OCI-LY7 (cell line): ENCODE data around the gene LRRC8D. TPM values are rescaled to one million over a fixed set of nuclear protein-coding genes. Genes with fewer than 3 reads are reported as not detected.

Source experiments
- BruUV-seq: library from RNA; stranded (reverse); fragments of 400-500 nt; replicated peaks from 2 replicates; lab custom pipeline; 2021; lab: Mats Ljungman, UMichigan
- CTCF ChIA-PET: fragments of 300-600 bp; sonication (Branson Sonifier 250); formaldehyde crosslinking; loops from one replicate; lab custom pipeline; 2022; ENCODE audit warnings: antibody characterized with exemption; ENCODE audit not compliant: unreplicated experiment; lab: Charles Lee
- POLR2A ChIA-PET: fragments of 300-600 bp; sonication (Branson Sonifier 250); formaldehyde crosslinking; loops from one replicate; lab custom pipeline; 2022; ENCODE audit warnings: antibody characterized with exemption; lab: Charles Lee
- DNase-seq: peaks from one replicate; pipeline ENCODE4 v3.0.0-alpha.2; 2015; ENCODE audit warnings: low spot score
- H2AFZ ChIP-seq: fragments of 200-600 bp; sonication (generic), shearing (Covaris generic); 2 replicates; pipeline ENCODE4 v1.6.1; 2014; ENCODE audit warnings: mild to moderate bottlenecking, antibody characterized with exemption, low read length, moderate library complexity
- H3K27ac ChIP-seq: fragments of 200-600 bp; sonication (generic); 2 replicates; pipeline ENCODE4 v1.5.1; 2014; ENCODE audit warnings: mixed run types, low read depth, mild to moderate bottlenecking, moderate library complexity, low read length, inconsistent platforms; ENCODE audit not compliant: poor library complexity, severe bottlenecking
- H3K36me3 ChIP-seq: fragments of 200-600 bp; sonication (generic); 2 replicates; pipeline ENCODE4 v1.6.1; 2014; ENCODE audit warnings: mild to moderate bottlenecking, antibody characterized with exemption, low read length, moderate library complexity, mixed read lengths; ENCODE audit not compliant: insufficient read depth
- H3K4me1 ChIP-seq: fragments of 200-600 bp; sonication (generic); 2 replicates; pipeline ENCODE4 v1.5.1; 2014; ENCODE audit warnings: mild to moderate bottlenecking, low read length; ENCODE audit not compliant: insufficient read depth, poor library complexity, severe bottlenecking
- H3K4me2 ChIP-seq: fragments of 200-600 bp; sonication (generic); 2 replicates; pipeline ENCODE4 v1.6.1; 2014; ENCODE audit warnings: mild to moderate bottlenecking, low read length
- H3K4me3 ChIP-seq: fragments of 200-600 bp; sonication (generic); 2 replicates; pipeline ENCODE4 v1.5.1; 2014; ENCODE audit warnings: mild to moderate bottlenecking, low read depth, low read length; ENCODE audit not compliant: poor library complexity, severe bottlenecking
- H3K79me2 ChIP-seq: fragments of 200-600 bp; sonication (generic); 2 replicates; pipeline ENCODE4 v1.6.1; 2016; ENCODE audit warnings: low read depth, mild to moderate bottlenecking, low read length, moderate library complexity, mixed read lengths; ENCODE audit not compliant: insufficient read depth
- H3K9me2 ChIP-seq: fragments of 200-600 bp; sonication (generic); 2 replicates; pipeline ENCODE4 v1.6.1; 2016; ENCODE audit warnings: mild to moderate bottlenecking, low read length, mixed read lengths; ENCODE audit not compliant: insufficient read depth
- H3K9me3 ChIP-seq: fragments of 200-600 bp; sonication (generic); 2 replicates; pipeline ENCODE4 v1.6.1; 2014; ENCODE audit warnings: mild to moderate bottlenecking, mixed run types, low read length, mixed read lengths
- H4K20me1 ChIP-seq: fragments of 200-600 bp; sonication (generic); 2 replicates; pipeline ENCODE4 v1.6.1; 2014; ENCODE audit warnings: mild to moderate bottlenecking, antibody characterized with exemption, low read length, moderate library complexity, mixed read lengths; ENCODE audit not compliant: insufficient read depth
- CTCF ChIP-seq: fragments of 200-600 bp; sonication (generic); conservative IDR thresholded peaks from 2 replicates; pipeline ENCODE4 v1.5.1; 2014; ENCODE audit warnings: mild to moderate bottlenecking, antibody characterized with exemption, low read length, moderate library complexity, mixed read lengths
- EZH2phosphoT487 ChIP-seq: fragments of 200-600 bp; sonication (generic); IDR thresholded peaks from 2 replicates; pipeline ENCODE4 v1.6.1; 2018; ENCODE audit warnings: low read depth, borderline replicate concordance, mild to moderate bottlenecking, mixed run types, antibody characterized with exemption, low read length, moderate library complexity, mixed read lengths
- intact Hi-C: fragments of 100-400 bp; cut with micrococcal nuclease; formaldehyde crosslinking; loops from one replicate; pipeline ENCODE4 v1.10.0; 2022; ENCODE audit not compliant: unreplicated experiment
- total RNA-seq, 2 experiments: library from RNA; depleted of rRNA in 1 of 2; stranded (reverse); fragments of >200 nt in 1 of 2; shearing (Covaris generic) in 1 of 2; gene quantifications; 2 replicates each; pipeline ENCODE4 v1.2.3, GENCODE V29; 2014 to 2022

The LRRC8D gene
- total RNA-seq, 2 experiments from 2014 or later, result 23.8 to 37.1 TPM

- peak overlapping the region; percentile 46 for H2AFZ ChIP-seq
- POLR2A ChIA-PET, result interaction anchor here (0.6 to 7.7 kb wide), 9 partner anchors 10 to 133 kb away, joined by 3 to 72 read pairs (median 4); no protein-coding TSS in a partner anchor
- H3K9me3 ChIP-seq, result no peaks in the 10 kb centered on the region
- H3K27ac ChIP-seq, result peak overlapping the region; percentile 52
- intact Hi-C loops, result loop anchor here (1.0 kb wide), 2 partner anchors 22 to 39 kb away; partner anchors contain the start of gene LRRC8D
- H3K4me2 ChIP-seq, result peak overlapping the region; percentile 100
- peaks cover 36% of the 10 kb centered on the region for H3K36me3 ChIP-seq
- no peaks in the 10 kb centered on the region for H4K20me1 ChIP-seq
- H3K4me3 ChIP-seq, result peak overlapping the region; percentile 87
- no peaks in the 10 kb centered on the region for H3K9me2 ChIP-seq
- no TSS peak for BruUV-seq
- DNase-seq, result peak; percentile 85
- CTCF ChIA-PET, result interaction anchor here (0.6 kb wide), 3 partner anchors 11 to 126 kb away, joined by 3 read pairs; no protein-coding TSS in a partner anchor
- TF ChIP-seq EZH2phosphoT487, result no peak
- TF ChIP-seq CTCF, result peak; percentile 80
- H3K4me1 ChIP-seq, result peaks cover 41% of the 10 kb centered on the region
- H3K79me2 ChIP-seq, result peaks cover 25% of the 10 kb centered on the region; the same call in 1 of the 2 replicates
Observed at GRCh38 chr1:89843273-89844130, 22.7 kb downstream of the LRRC8D start.

- intact Hi-C loops, result no loop called here
- H3K9me3 ChIP-seq, result no peaks in the 10 kb centered on the region
- H3K9me2 ChIP-seq, result no peaks in the 10 kb centered on the region
- peaks cover 25% of the 10 kb centered on the region; the same call in 1 of the 2 replicates for H3K79me2 ChIP-seq
- no peaks in the 10 kb centered on the region for H4K20me1 ChIP-seq
- peak; percentile 26 for DNase-seq
- ChIA-PET CTCF (no interaction called here), POLR2A (interaction anchor here (1.0 to 7.7 kb wide), 6 partner anchors 14 to 82 kb away, joined by 3 to 72 read pairs (median 8); no protein-coding TSS in a partner anchor)
- peak overlapping the region; percentile 52 for H3K27ac ChIP-seq
- H2AFZ ChIP-seq, result peak overlapping the region; percentile 46
- H3K4me3 ChIP-seq, result peak overlapping the region; percentile 87
- H3K4me1 ChIP-seq, result peaks cover 41% of the 10 kb centered on the region
- peak overlapping the region; percentile 100 for H3K4me2 ChIP-seq
- BruUV-seq, result TSS peak; percentile 52
- H3K36me3 ChIP-seq, result peaks cover 44% of the 10 kb centered on the region
- TF ChIP-seq CTCF (no peak), EZH2phosphoT487 (no peak)
Observed at GRCh38 chr1:89844241-89844807, 23.5 kb downstream of the LRRC8D start.
